Activated T-cell treated with anti-CD3 and anti-CD28 coated beads for 48 hours (primary cell): ENCODE measurements around the gene PTPRU.

Experiments used
- DNase-seq: peaks from one replicate; pipeline ENCODE4 v3.0.0-alpha.2; 2020; ENCODE audit warnings: low read depth

The PTPRU gene

GRCh38 chr1:29245876-29246275, 9.6 kb downstream of the PTPRU start:
- DNase-seq: no peak

DNA sequence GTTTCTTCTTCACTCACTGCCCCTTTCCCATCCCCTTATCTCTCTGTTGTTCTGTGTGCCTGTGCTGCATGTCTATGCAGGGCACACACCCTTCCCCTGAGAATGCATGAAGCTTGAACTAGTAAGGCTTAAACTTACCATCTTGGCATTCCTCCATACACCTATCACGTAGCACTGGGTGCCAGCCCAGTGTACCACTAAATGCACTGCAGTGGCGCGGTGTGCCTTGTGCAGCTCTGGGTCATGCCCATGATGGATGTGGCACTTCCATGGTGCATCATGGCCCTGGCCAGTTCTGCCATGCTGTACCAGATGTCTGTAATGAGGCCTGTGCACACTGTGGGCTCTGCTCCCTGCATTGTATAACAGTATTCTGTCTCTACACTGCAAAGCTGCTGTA, 10.7 kb downstream of the PTPRU start:
- no peak for DNase-seq

DNA sequence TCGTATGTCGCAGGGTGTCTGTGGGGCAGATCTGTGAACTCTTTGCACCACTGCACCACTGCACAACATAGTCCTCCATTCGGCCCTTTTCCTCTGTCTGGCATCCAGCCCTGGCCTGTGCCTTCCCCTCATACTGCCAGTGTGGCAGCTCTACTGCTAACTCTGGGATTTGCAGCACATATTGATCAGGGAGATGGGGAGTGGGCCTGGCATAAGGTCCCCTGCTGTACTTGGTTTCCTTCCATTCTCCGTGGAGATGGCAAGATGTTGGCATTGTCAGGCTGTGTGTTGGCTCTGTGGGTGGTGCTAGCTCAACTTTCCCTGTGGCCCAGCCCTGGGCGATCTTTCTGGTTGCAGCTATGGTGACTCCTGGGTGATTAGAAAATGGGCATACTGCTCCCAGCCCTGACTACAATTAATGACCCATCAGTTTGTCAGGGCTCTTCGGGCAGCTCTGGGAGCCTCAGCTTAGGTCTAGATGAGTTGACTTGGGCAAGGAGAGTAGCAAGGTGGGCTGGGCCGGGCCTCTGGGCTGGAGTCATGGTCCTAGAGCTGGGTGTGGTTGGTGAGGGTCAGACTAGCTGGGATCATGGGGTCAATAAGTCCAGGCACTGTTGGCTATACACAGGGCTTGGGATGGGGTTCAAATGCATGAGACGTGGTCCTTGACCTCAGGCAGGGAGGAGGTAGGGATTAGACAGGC, 11.4 kb downstream of the PTPRU start:
- no peak for DNase-seq

- DNase-seq: no peak
These were observed 12.1 kb downstream of the PTPRU start for GRCh38 chr1:29248409-29248808.

DNA sequence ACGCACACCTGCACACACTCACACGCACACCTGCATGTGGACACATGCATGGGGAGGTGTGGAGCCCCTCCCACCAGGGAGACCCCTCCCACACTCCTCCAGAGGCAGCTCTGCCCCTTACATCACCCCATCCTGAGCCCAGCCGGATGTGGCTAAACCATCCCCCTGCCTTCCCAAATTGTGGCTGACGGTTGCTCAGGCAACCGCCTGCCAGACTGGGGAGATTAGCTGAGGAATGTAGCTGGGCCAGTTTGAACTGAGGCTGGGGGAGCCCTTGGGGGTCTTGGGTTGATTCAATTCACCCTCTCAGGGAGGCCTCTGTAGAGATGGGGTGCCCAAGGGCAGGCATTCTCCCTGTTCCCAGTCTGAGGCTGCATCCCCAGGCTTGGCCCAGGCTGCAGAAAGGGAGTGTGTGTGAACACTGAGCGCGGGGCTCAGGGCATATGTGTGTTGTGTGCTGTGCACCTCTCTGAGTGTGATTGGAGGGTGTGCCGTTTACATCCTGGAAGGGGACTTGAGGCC, 12.9 kb downstream of the PTPRU start:
- DNase-seq: no peak

- no peak for DNase-seq
These were observed 13.7 kb downstream of the PTPRU start for GRCh38 chr1:29249951-29250581.

DNA sequence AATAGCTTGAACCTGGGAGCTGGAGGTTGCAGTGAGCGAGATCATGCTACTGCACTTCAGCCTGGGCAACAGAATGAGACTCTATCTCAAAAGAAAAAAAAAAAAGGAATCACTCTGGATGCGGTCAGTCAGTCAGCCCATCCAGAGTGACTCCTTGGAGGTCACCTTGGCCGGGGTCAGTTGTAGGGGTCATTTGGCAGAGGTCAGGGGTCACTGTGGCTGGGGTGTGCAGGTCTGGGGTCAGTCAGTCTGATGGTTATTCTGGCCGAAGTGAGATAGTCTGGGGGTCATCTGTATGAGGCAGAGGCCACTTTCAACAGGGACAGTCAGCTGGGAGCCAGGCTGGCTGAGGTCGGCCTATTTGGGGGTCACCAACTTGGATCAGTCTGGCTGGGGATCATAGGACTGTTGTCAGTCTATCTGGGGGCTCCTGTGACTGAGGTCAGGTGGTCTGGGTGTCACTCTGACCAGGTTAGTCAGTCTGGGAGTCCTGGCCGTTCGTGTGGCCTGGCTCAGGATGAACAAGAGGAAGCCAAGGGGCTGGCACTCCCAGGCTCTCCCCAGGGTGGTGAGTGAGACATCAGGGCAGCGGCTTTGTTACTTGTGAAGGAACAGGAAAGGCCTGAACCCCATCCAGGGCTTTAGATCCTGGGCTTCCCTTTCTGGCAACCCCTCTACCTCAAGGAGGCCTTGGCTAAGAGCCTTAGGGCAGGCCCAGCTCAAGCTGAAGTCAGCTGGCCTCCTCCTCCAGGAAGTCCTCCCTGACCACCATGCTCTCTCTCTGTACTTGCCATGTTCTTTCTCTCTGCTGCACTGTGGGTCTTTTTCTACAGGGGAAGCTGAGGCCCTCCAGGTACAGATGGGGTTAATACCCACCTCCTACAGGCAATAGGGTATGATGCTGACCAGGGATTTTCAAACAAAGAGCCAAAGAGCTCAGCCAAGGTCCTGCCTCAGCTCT, 15.1 kb downstream of the PTPRU start:
- no peak for DNase-seq

DNA sequence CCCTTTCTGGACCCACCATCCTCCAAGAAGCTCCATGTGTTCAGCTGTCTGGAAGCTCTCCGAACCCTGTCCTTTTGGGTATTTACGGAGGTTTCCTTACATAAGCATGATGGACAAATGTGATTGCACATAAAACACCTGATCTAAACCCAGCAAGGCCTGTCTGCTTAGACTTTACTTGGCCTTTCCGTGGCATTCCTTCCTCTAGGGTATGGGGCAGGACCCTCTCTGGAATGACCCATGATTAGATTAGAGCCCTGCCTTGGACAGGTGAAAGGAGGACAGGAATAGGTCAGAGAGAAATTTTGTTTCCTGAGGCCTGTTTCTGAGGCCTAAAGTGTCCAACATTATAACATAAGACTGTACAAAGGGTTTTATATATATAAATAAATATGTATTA, 16.9 kb downstream of the PTPRU start:
- DNase-seq: no peak

- no peak for DNase-seq
These were observed 18.0 kb downstream of the PTPRU start for GRCh38 chr1:29254346-29254745.

GRCh38 chr1:29255134-29255666, 18.9 kb downstream of the PTPRU start:
- DNase-seq: no peak

- DNase-seq: no peak
These were observed 20.1 kb downstream of the PTPRU start for GRCh38 chr1:29256394-29256793.

DNA sequence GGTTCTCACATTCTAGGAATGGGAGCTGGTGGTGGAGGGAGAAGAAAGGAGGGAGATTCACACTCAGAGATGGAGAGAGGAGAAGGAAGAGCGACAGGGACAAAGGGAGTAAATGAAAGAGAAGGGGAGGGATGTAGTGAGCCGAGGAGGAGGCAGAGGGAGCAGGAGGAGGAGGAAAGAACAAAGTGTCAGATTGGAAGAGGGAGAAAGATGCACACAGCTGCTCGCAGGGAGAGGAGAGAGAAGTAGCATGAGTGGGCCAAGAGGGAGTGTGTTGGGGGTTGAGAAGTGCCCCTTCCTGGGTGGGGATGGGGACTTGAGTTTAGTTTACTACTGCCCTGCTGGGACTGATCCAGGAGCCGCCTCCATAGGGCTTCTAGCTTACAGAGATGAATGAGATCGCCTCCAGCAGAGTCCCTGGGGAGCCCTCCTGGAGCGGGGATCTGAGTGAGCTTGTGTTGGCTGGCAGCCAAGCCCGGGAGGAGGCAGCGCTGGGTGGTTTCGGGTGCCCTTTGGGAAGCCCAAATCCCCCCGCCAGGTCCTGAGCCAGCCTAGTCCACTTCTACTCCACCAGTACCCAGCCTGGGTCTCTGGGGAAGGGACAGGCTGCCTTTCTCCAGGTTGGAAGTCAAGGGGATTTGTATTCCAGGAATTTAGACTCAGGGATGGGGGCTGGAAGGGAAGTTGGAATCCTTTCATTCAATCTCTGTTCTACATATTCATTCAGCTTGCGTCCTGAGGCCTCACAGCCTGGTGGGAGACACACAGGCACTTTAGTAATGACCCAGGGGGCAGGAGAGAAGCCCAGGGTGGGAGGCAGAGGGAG, 20.9 kb downstream of the PTPRU start:
- DNase-seq: no peak

GRCh38 chr1:29258189-29258975, 22.1 kb downstream of the PTPRU start:
- no peak for DNase-seq

- no peak for DNase-seq
These were observed 22.9 kb downstream of the PTPRU start for GRCh38 chr1:29258976-29259801.

DNA sequence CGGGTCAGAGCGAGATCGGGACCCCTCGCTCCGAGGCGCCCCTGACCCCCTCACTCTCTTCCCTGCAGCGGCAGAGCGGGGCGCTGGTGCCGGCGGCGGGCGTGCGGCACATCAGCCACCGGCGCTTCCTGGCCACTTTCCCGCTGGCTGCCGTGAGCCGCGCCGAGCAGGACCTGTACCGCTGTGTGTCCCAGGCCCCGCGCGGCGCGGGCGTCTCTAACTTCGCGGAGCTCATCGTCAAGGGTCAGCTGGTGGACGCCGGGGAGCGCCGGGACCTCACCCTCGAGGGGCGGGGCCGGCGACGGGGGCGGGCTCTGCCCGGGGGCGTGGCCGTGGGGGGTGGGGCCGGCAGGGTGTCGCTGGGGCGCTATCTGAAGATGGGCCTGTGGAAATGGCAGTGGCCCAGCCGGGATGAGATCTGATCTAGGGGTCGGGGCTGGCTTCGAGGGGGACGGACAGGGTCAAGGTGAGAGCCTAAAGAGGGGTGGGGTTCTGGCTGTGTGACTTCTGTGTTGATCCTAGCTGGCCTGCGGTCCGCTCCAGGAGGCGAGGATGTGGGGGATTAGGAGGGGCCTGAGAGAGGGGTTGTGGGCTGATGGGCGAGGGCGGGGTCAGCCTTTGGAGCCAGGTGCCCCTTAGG, 23.6 kb downstream of the PTPRU start:
- DNase-seq: peak; percentile 23

GRCh38 chr1:29260531-29260930, 24.2 kb downstream of the PTPRU start:
- DNase-seq: no peak

GRCh38 chr1:29264773-29265389, 28.6 kb downstream of the PTPRU start:
- DNase-seq: no peak

DNA sequence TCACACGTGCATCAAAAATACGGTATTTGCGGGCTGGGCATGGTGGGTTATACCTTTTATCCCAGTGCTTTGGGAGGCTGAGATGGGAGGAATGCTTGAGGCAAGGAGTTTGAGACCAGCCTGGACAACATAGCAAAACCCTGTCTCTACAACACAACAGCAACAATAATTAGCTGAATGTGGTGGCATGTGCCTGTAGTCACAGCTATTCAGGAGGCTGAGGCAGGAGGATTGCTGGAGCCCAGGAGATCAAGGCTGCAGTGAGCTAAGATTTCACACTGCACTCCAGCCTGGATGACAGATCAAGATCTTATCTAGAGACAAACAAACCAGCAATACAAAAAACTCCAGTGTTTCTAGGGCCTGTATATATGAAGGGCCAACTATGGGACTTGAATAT, 30.6 kb downstream of the PTPRU start:
- DNase-seq: no peak
